Measurements from ENCODE around the gene UNC93B1. TPM values are rescaled to one million over a fixed set of nuclear protein-coding genes. Genes with fewer than 3 reads are reported as not detected.
"Not testable (repeated sequence)": the region's sequence is repeated elsewhere in the genome, so short reads cannot be mapped to it uniquely, and the experiment has no call there.

The UNC93B1 gene
- total RNA-seq, 1 donor from 2014 or later: 74.7 TPM

- H3K4me3 ChIP-seq; intact Hi-C loops (cut with DNase I); H3K4me1 ChIP-seq; H3K36me3 ChIP-seq; DNase-seq (ENCODE audit: low spot score in 2 of 2); H3K27me3 ChIP-seq; H3K9me3 ChIP-seq; H3K27ac ChIP-seq: not testable (repeated sequence)
Observed at GRCh38 chr11:67963879-67964278, 40.0 kb downstream of the UNC93B1 start.

GRCh38 chr11:67963217-67963616 lies 40.7 kb downstream of the UNC93B1 start:
- H3K4me3 ChIP-seq; H3K9me3 ChIP-seq; H3K36me3 ChIP-seq; DNase-seq (ENCODE audit: low spot score in 2 of 2); intact Hi-C loops (cut with DNase I); H3K4me1 ChIP-seq; H3K27ac ChIP-seq; H3K27me3 ChIP-seq: not testable (repeated sequence)

- DNase-seq (ENCODE audit: low spot score in 2 of 2); H3K9me3 ChIP-seq; H3K27ac ChIP-seq; H3K27me3 ChIP-seq; H3K36me3 ChIP-seq; H3K4me1 ChIP-seq; H3K4me3 ChIP-seq; intact Hi-C loops (cut with DNase I): not testable (repeated sequence)
Observed at GRCh38 chr11:67956236-67956635, 47.7 kb downstream of the UNC93B1 start.

- H3K4me1 ChIP-seq; intact Hi-C loops (cut with DNase I); H3K9me3 ChIP-seq; H3K36me3 ChIP-seq; H3K27me3 ChIP-seq; H3K27ac ChIP-seq: not testable (repeated sequence)
- peak overlapping the region; percentile 65 to 74 for H3K4me3 ChIP-seq
- peak in 1 of 2 donors; percentile 82 for DNase-seq (ENCODE audit: low spot score in 2 of 2)
- TF ChIP-seq CTCF (IDR thresholded peaks at IDR 0.05): peak; percentile 50 to 53 (median 51)
Observed at GRCh38 chr11:67955461-67956007, 48.4 kb downstream of the UNC93B1 start.

GRCh38 chr11:67954971-67955370 lies 48.9 kb downstream of the UNC93B1 start:
- H3K36me3 ChIP-seq; H3K9me3 ChIP-seq; H3K27me3 ChIP-seq; intact Hi-C loops (cut with DNase I); H3K4me1 ChIP-seq; H3K27ac ChIP-seq; DNase-seq (ENCODE audit: low spot score in 2 of 2): not testable (repeated sequence)
- H3K4me3 ChIP-seq: peak overlapping the region; percentile 65 to 74

GRCh38 chr11:67954251-67954650 lies 49.6 kb downstream of the UNC93B1 start:
- intact Hi-C loops (cut with DNase I); DNase-seq (ENCODE audit: low spot score in 2 of 2); H3K9me3 ChIP-seq; H3K4me3 ChIP-seq; H3K36me3 ChIP-seq; H3K27ac ChIP-seq; H3K4me1 ChIP-seq; H3K27me3 ChIP-seq: not testable (repeated sequence)

GRCh38 chr11:67950705-67951104 lies 53.2 kb downstream of the UNC93B1 start:
- H3K27ac ChIP-seq; intact Hi-C loops (cut with DNase I); DNase-seq (ENCODE audit: low spot score in 2 of 2); H3K4me3 ChIP-seq; H3K9me3 ChIP-seq; H3K4me1 ChIP-seq; H3K27me3 ChIP-seq; H3K36me3 ChIP-seq: not testable (repeated sequence)

- H3K9me3 ChIP-seq; H3K27ac ChIP-seq; H3K27me3 ChIP-seq; H3K4me1 ChIP-seq; H3K36me3 ChIP-seq; H3K4me3 ChIP-seq; intact Hi-C loops (cut with DNase I); DNase-seq (ENCODE audit: low spot score in 2 of 2): not testable (repeated sequence)
Observed at GRCh38 chr11:67947785-67948184, 56.1 kb downstream of the UNC93B1 start.

GRCh38 chr11:67946403-67946802 lies 57.5 kb downstream of the UNC93B1 start:
- H3K4me3 ChIP-seq; H3K27me3 ChIP-seq; DNase-seq (ENCODE audit: low spot score in 2 of 2); intact Hi-C loops (cut with DNase I); H3K36me3 ChIP-seq; H3K4me1 ChIP-seq; H3K27ac ChIP-seq; H3K9me3 ChIP-seq: not testable (repeated sequence)

GRCh38 chr11:67943406-67943805 lies 60.5 kb downstream of the UNC93B1 start:
- intact Hi-C loops (cut with DNase I); H3K4me1 ChIP-seq; H3K36me3 ChIP-seq: not testable (repeated sequence)

More at GRCh38 chr11:67943406-67943805, 60.5 kb downstream of the UNC93B1 start:
- H3K27me3 ChIP-seq; H3K27ac ChIP-seq; H3K4me3 ChIP-seq; DNase-seq (ENCODE audit: low spot score in 2 of 2); H3K9me3 ChIP-seq: not testable (repeated sequence)

Other genes with a start within 250 kb of the UNC93B1 start
- gene ALDH3B1, start 6.2 kb upstream of the UNC93B1 start, total RNA-seq: 42.8 TPM
- gene NDUFS8, start 26.6 kb upstream of the UNC93B1 start, total RNA-seq: 316 TPM
- gene TCIRG1, start 34.9 kb upstream of the UNC93B1 start, total RNA-seq: 385 TPM
- gene CHKA, start 117.3 kb upstream of the UNC93B1 start, total RNA-seq: 10.1 TPM
- 82.0 TPM for gene KMT5B, start 209.2 kb upstream of the UNC93B1 start, total RNA-seq